ENCODE results near the gene CTU2. TPM values are rescaled to one million over a fixed set of nuclear protein-coding genes. Genes with fewer than 3 reads are reported as not detected.

CTU2 gene
- polyA plus RNA-seq, 1 of the 3 experiments (the other 2 are of a cell fraction): 16.2 TPM

DNA sequence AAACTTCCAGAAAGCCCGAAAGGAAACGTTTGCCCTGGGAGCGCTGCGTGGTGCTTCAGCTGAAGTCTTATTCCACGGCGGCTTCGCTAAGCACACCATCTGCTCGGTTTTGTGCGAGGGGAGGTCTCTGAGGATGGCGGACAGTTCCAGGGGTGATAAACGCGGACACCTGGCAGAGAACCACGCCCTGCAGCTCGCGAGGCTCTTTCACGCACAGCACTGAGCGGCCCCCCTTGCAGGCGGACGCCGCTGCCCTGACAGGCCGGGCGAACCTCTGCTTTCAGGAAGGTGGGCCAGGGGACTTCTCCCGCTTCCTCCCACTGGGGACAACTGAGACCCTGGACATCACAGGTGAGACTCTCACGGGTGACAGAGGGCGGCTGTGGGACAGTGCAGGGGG is 47.1 kb upstream of the CTU2 start:
- Histone ChIP-seq H3K27me3 (ENCODE audit: insufficient read depth) (no peaks in the 10 kb centered on the region), H4K20me1 (ENCODE audit: insufficient read depth) (no peaks in the 10 kb centered on the region), H3K9me2 (no peaks in the 10 kb centered on the region), H3K4me2 (no peak overlapping the region), H2AFZ (ENCODE audit: low read depth) (no peak overlapping the region), H3K4me1 (ENCODE audit: control insufficient read depth in 1 of 2, insufficient read depth in 2 of 2, low read depth in 1 of 2, low read length in 1 of 2) (peaks cover 0 to 5% of the 10 kb centered on the region in 2 experiments; a peak in 1 of 4 replicates), H3K36me3 (replicated peaks in 1 of 2; ENCODE audit: control insufficient read depth in 1 of 2, insufficient read depth in 2 of 2, low read length in 1 of 2) (peaks cover 0 to 8% of the 10 kb centered on the region in 2 experiments), H3K9me3 (no peaks in the 10 kb centered on the region), H3K79me2 (ENCODE audit: insufficient read depth) (peaks cover 11% of the 10 kb centered on the region), H3K9ac (no peak overlapping the region), H3K4me3 (ENCODE audit: low read depth in 2 of 2, low read length in 1 of 2) (no peak overlapping the region), H3F3A (replicated peaks; ENCODE audit: insufficient read depth) (peaks cover 4% of the 10 kb centered on the region), H3K27ac (ENCODE audit: low read depth in 2 of 2, low read length in 1 of 2) (no peak overlapping the region)
- DNase-seq: no peak
- ChIA-PET POLR2A (no interaction called here), CTCF (no interaction called here)
- 92% methylated on average over 11 of the region's 25 CpGs for WGBS (ENCODE audit: low lambda C conversion rate)
- TF ChIP-seq, protein P1, sequence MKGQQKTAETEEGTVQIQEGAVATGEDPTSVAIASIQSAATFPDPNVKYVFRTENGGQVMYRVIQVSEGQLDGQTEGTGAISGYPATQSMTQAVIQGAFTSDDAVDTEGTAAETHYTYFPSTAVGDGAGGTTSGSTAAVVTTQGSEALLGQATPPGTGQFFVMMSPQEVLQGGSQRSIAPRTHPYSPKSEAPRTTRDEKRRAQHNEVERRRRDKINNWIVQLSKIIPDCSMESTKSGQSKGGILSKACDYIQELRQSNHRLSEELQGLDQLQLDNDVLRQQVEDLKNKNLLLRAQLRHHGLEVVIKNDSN (IDR thresholded peaks at IDR 0.05; ENCODE audit: borderline replicate concordance, low read depth): no peak
- TF ChIP-seq SIN3A (IDR thresholded peaks at IDR 0.05; ENCODE audit: borderline replicate concordance, low read depth, low read length) (no peak), CHD2 (IDR thresholded peaks at IDR 0.05; ENCODE audit: low read length, partially characterized antibody) (no peak), USF2 (IDR thresholded peaks at IDR 0.05; ENCODE audit: borderline replicate concordance, low read depth, low read length) (no peak), TAF1 (IDR thresholded peaks at IDR 0.05; ENCODE audit: borderline replicate concordance, low read depth, low read length) (no peak), NFIC (IDR thresholded peaks at IDR 0.05; ENCODE audit: borderline replicate concordance) (no peak), SMC3 (IDR thresholded peaks at IDR 0.05; ENCODE audit: low read depth, low read length) (no peak), FOSL2 (IDR thresholded peaks at IDR 0.05; ENCODE audit: borderline replicate concordance, low read depth) (no peak), MEF2A (IDR thresholded peaks at IDR 0.05; ENCODE audit: borderline replicate concordance, low read depth) (no peak), FOXM1 (IDR thresholded peaks at IDR 0.05; ENCODE audit: low read depth) (no peak), GATA2 (CRISPR knock-in tag; IDR thresholded peaks at IDR 0.05) (no peak), RFX5 (IDR thresholded peaks at IDR 0.05; ENCODE audit: low read length) (no peak), GABPA (IDR thresholded peaks at IDR 0.05; ENCODE audit: low read depth) (no peak), IRF3 (IDR thresholded peaks at IDR 0.05; ENCODE audit: low read depth, low read length) (no peak), NRF1 (IDR thresholded peaks at IDR 0.05; ENCODE audit: low read depth, low read length) (no peak), YY1 (IDR thresholded peaks at IDR 0.05; ENCODE audit: low read depth) (no peak), ELF1 (IDR thresholded peaks at IDR 0.05) (no peak)
- TF ChIP-seq, protein P2, sequence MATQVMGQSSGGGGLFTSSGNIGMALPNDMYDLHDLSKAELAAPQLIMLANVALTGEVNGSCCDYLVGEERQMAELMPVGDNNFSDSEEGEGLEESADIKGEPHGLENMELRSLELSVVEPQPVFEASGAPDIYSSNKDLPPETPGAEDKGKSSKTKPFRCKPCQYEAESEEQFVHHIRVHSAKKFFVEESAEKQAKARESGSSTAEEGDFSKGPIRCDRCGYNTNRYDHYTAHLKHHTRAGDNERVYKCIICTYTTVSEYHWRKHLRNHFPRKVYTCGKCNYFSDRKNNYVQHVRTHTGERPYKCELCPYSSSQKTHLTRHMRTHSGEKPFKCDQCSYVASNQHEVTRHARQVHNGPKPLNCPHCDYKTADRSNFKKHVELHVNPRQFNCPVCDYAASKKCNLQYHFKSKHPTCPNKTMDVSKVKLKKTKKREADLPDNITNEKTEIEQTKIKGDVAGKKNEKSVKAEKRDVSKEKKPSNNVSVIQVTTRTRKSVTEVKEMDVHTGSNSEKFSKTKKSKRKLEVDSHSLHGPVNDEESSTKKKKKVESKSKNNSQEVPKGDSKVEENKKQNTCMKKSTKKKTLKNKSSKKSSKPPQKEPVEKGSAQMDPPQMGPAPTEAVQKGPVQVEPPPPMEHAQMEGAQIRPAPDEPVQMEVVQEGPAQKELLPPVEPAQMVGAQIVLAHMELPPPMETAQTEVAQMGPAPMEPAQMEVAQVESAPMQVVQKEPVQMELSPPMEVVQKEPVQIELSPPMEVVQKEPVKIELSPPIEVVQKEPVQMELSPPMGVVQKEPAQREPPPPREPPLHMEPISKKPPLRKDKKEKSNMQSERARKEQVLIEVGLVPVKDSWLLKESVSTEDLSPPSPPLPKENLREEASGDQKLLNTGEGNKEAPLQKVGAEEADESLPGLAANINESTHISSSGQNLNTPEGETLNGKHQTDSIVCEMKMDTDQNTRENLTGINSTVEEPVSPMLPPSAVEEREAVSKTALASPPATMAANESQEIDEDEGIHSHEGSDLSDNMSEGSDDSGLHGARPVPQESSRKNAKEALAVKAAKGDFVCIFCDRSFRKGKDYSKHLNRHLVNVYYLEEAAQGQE (IDR thresholded peaks at IDR 0.05; ENCODE audit: low read depth, low read length): no peak
- TF ChIP-seq, protein P3, sequence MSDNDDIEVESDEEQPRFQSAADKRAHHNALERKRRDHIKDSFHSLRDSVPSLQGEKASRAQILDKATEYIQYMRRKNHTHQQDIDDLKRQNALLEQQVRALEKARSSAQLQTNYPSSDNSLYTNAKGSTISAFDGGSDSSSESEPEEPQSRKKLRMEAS (IDR thresholded peaks at IDR 0.05; ENCODE audit: low read depth): no peak
- TF ChIP-seq, protein P4, sequence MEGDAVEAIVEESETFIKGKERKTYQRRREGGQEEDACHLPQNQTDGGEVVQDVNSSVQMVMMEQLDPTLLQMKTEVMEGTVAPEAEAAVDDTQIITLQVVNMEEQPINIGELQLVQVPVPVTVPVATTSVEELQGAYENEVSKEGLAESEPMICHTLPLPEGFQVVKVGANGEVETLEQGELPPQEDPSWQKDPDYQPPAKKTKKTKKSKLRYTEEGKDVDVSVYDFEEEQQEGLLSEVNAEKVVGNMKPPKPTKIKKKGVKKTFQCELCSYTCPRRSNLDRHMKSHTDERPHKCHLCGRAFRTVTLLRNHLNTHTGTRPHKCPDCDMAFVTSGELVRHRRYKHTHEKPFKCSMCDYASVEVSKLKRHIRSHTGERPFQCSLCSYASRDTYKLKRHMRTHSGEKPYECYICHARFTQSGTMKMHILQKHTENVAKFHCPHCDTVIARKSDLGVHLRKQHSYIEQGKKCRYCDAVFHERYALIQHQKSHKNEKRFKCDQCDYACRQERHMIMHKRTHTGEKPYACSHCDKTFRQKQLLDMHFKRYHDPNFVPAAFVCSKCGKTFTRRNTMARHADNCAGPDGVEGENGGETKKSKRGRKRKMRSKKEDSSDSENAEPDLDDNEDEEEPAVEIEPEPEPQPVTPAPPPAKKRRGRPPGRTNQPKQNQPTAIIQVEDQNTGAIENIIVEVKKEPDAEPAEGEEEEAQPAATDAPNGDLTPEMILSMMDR (IDR thresholded peaks at IDR 0.05): no peak
